ENCODE results near the gene VIPR1.

DNA sequence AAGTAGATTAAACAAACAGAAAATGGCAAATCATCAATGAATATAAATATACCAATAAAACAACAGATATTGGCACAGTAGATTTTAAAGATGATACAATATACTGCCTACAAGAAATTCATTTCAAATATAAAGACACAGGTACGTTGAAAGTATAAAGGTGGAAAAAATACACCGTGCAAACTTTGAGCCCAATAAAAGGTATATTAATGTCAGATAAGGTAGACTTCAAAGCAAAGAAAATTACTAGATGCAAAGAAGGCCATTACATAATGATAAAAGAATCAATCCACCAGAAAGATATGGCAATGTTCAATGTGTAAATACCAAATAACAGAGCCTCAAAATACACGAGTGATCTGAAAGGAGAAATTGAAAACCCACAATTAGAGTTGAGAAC lies 34.3 kb upstream of the VIPR1 start:
- no peak for TF ChIP-seq SIN3A (IDR thresholded peaks at IDR 0.05; ENCODE audit: borderline replicate concordance, insufficient read depth, low read depth, low read length)
- TF ChIP-seq, protein P1, sequence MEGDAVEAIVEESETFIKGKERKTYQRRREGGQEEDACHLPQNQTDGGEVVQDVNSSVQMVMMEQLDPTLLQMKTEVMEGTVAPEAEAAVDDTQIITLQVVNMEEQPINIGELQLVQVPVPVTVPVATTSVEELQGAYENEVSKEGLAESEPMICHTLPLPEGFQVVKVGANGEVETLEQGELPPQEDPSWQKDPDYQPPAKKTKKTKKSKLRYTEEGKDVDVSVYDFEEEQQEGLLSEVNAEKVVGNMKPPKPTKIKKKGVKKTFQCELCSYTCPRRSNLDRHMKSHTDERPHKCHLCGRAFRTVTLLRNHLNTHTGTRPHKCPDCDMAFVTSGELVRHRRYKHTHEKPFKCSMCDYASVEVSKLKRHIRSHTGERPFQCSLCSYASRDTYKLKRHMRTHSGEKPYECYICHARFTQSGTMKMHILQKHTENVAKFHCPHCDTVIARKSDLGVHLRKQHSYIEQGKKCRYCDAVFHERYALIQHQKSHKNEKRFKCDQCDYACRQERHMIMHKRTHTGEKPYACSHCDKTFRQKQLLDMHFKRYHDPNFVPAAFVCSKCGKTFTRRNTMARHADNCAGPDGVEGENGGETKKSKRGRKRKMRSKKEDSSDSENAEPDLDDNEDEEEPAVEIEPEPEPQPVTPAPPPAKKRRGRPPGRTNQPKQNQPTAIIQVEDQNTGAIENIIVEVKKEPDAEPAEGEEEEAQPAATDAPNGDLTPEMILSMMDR (IDR thresholded peaks at IDR 0.05) = no peak

All from Panc1 (cell line).